ENCODE data around the gene PASK. TPM values are rescaled to one million over a fixed set of nuclear protein-coding genes. Genes with fewer than 3 reads are reported as not detected.

The PASK gene
- total RNA-seq, 4 donors from 2014 or later = 0.10 to 0.36 (median 0.28) TPM

DNA sequence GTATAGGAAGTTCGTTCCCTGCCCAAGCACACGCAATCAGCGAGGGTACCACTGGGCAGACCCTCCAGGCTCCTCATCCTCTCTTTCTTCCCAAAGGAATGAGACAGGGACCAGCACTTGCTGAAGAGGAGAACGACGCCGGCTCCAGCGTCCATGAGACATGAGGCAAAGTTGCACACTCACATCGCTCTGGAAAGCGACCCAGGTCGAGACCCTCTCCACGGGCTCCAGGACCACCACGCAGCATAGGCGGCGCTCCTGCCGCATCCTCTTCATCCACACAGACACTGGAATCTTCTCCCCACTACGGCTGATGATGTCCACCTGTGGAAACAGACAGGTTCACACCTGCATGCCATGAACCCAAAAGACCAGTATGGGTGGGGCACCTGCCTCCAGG, 10.8 kb downstream of the PASK start:
- H3K27me3 ChIP-seq = no peaks in the 10 kb centered on the region
- no peak overlapping the region for H3K27ac ChIP-seq
- DNase-seq (no peak), ATAC-seq (no peak)
- intact Hi-C loops (cut with DNase I; ENCODE audit: low total_unique reads) (no loop called here), in situ Hi-C loops (cut with MboI; ENCODE audit: low sequenced_read_pairs in 4 of 4) (no loop called here)
- no peaks in the 10 kb centered on the region for H3K4me1 ChIP-seq
- TF ChIP-seq, protein P1, sequence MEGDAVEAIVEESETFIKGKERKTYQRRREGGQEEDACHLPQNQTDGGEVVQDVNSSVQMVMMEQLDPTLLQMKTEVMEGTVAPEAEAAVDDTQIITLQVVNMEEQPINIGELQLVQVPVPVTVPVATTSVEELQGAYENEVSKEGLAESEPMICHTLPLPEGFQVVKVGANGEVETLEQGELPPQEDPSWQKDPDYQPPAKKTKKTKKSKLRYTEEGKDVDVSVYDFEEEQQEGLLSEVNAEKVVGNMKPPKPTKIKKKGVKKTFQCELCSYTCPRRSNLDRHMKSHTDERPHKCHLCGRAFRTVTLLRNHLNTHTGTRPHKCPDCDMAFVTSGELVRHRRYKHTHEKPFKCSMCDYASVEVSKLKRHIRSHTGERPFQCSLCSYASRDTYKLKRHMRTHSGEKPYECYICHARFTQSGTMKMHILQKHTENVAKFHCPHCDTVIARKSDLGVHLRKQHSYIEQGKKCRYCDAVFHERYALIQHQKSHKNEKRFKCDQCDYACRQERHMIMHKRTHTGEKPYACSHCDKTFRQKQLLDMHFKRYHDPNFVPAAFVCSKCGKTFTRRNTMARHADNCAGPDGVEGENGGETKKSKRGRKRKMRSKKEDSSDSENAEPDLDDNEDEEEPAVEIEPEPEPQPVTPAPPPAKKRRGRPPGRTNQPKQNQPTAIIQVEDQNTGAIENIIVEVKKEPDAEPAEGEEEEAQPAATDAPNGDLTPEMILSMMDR (IDR thresholded peaks at IDR 0.05 in 4 of 5, conservative IDR thresholded peaks at IDR 0.05 in 1 of 5) = no peak
- no peak for TF ChIP-seq POLR2A (IDR thresholded peaks at IDR 0.05)
- no peak overlapping the region for H3K4me3 ChIP-seq
- H3K9me3 ChIP-seq = no peaks in the 10 kb centered on the region
- H3K36me3 ChIP-seq = no peaks in the 10 kb centered on the region

DNA sequence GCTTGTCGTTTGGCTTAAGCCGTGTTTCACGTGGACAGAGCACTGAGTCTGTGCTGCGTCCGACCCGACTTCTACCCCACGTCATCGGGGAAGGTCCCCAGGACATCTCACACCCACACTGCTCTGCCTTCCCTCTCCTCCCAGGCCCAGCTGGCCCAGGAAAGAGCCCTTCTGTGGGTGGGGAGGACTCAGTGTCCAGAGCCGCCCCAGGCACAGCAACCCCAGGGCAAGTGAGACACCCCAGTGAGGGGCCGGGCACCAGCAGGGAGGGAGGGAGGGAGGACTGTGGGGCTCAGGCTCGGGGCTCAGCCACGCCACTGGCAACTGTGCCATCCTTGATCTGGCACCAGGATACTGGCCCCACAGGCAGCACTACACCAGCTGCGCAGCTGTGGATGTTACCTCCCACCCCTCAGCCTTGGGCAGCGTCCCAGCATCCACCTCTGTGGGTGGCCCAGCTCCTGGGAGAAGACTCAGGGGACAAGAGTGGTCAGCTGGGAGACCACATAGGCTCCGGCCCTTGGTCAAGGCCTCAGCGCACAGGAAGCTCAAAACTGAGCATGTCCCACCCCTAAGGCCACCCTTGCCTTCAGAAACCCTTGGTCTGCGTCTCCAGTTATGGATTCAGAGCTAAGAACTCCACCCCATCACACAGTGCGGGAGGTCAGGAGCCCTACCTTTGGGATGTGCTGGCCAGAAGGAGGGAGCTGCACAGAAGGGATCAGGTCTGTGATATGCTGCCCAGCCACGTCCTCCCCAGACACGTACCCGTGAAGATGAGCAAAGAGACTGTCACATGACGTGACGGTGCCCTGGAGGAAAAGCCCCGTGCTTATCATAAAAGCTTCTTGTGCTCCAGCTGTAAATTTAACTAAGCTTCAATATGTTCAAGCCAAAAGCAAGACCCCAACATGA, 11.7 kb downstream of the PASK start:
- TF ChIP-seq, protein P1 (IDR thresholded peaks at IDR 0.05 in 4 of 5, conservative IDR thresholded peaks at IDR 0.05 in 1 of 5) = no peak
- no peak for TF ChIP-seq POLR2A (IDR thresholded peaks at IDR 0.05)
- intact Hi-C loops (cut with DNase I; ENCODE audit: low total_unique reads) (no loop called here), in situ Hi-C loops (cut with MboI; ENCODE audit: low sequenced_read_pairs in 4 of 4) (no loop called here)
- H3K36me3 ChIP-seq = no peaks in the 10 kb centered on the region
- H3K4me1 ChIP-seq = no peaks in the 10 kb centered on the region
- no peaks in the 10 kb centered on the region for H3K27me3 ChIP-seq
- no peak overlapping the region for H3K4me3 ChIP-seq
- no peaks in the 10 kb centered on the region for H3K9me3 ChIP-seq
- H3K27ac ChIP-seq = no peak overlapping the region
- no peak for DNase-seq
- ATAC-seq = no peak

DNA sequence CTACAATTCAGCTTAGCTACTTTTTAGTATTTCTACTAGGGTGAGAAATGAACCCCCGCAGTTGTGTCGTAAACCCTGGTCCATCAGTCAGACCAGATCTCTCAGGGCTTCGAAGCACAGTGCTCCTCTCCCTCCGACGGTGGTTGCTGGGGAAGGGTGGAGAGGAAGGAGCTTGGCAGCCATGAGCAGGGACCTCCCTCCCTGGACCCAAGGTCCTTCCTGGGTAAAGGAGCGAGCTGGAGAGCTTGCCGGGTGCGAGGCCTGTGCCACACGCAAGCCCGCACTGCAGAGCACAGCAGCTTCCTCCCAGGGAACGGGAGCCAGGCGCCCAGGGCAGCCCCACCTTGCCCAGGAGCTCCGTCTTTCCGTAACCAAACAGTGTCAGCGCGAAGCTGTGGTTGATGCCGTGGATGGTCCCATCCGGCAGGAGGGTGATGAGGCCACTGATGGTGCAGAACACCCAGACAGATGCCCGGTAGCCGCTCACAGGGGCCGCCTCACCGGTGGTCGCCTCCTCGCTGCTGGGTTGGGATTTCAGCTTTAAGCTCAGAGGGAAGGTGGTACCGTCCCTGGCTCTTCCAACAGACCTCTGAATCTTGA, 12.5 kb downstream of the PASK start:
- no peak for DNase-seq

DNA sequence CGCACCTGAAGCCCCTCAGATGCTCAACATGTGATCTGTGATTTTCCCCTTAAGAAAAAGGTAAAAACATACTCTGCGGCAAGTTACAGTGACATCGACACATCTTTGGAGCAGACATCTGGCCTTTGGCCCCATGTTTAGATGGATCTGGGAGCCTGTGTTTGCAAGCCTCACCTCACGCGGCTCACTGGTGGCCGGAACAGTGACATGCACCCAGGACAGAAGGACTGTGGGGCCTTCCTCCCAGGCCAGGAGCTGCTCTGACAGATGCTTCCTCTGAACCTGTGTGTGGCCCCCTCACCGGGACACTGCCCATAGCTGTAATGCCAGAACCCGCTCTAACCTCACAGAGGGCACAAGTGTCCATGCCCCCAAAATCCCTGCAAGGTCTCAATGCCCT, 13.1 kb downstream of the PASK start:
- in situ Hi-C loops (cut with MboI; ENCODE audit: low sequenced_read_pairs in 4 of 4) = no loop called here
- no peak overlapping the region for H3K4me3 ChIP-seq
- H3K4me1 ChIP-seq = no peaks in the 10 kb centered on the region
- TF ChIP-seq, protein P1 (IDR thresholded peaks at IDR 0.05 in 4 of 5, conservative IDR thresholded peaks at IDR 0.05 in 1 of 5) = no peak
- TF ChIP-seq POLR2A (IDR thresholded peaks at IDR 0.05) = no peak
- intact Hi-C loops (cut with DNase I; ENCODE audit: low total_unique reads) = no loop called here
- H3K27ac ChIP-seq = no peak overlapping the region
- H3K27me3 ChIP-seq = no peaks in the 10 kb centered on the region
- H3K36me3 ChIP-seq = no peaks in the 10 kb centered on the region
- ATAC-seq (no peak), DNase-seq (no peak)
- no peaks in the 10 kb centered on the region for H3K9me3 ChIP-seq

More for the DNA sequence above, 12.5 kb downstream of the PASK start:
- Histone ChIP-seq H3K27ac (no peak overlapping the region), H3K27me3 (no peaks in the 10 kb centered on the region), H3K4me3 (no peak overlapping the region), H3K9me3 (no peaks in the 10 kb centered on the region), H3K4me1 (no peaks in the 10 kb centered on the region), H3K36me3 (no peaks in the 10 kb centered on the region)
- in situ Hi-C loops (cut with MboI; ENCODE audit: low sequenced_read_pairs in 4 of 4) = no loop called here
- no peak for ATAC-seq
- intact Hi-C loops (cut with DNase I; ENCODE audit: low total_unique reads) = no loop called here
- TF ChIP-seq, protein P1 (IDR thresholded peaks at IDR 0.05 in 4 of 5, conservative IDR thresholded peaks at IDR 0.05 in 1 of 5) = no peak
- no peak for TF ChIP-seq POLR2A (IDR thresholded peaks at IDR 0.05)

All from gastrocnemius medialis (tissue), 4 donors.